Tibial artery (tissue), 4 donors: ENCODE measurements around the gene ARHGEF7.
A peak's percentile ranks its signal among the peaks of the same experiment; 100 is the strongest.

ENCODE experiments used
- DNase-seq, 2 donors: peaks; one replicate each; pipeline ENCODE4 v3.0.0-alpha.2; 2019
- H3K27ac ChIP-seq, 2 donors: fragments of 200-600 bp; sonication (generic) in 1 of 2; 1 replicate in 1 of 2; 2 replicates in 1 of 2; pipeline ENCODE4 v1.5.1; 2018 to 2019; ENCODE audit warnings: mild to moderate bottlenecking in 1 of 2
- H3K27me3 ChIP-seq, 2 donors: fragments of 200-600 bp; sonication (generic) in 1 of 2; one replicate each; pipeline versions ENCODE4 v1.5.1 to v1.6.0; 2016 to 2019
- H3K36me3 ChIP-seq, 3 donors: fragments of 200-600 bp; sonication (generic) in 2 of 3; one replicate each; pipeline ENCODE4 v1.5.1; 2016 to 2019; ENCODE audit warnings: mild to moderate bottlenecking in 2 of 3
- H3K4me1 ChIP-seq, 4 donors: fragments of 200-600 bp; sonication (generic) in 2 of 4; 1 replicate in 3 of 4; 2 replicates in 1 of 4; pipeline ENCODE4 v1.5.1; 2016 to 2019
- H3K4me3 ChIP-seq, 2 donors: fragments of 200-600 bp; sonication (generic) in 1 of 2; 1 replicate in 1 of 2; 2 replicates in 1 of 2; pipeline ENCODE4 v1.5.1; 2018 to 2019; ENCODE audit warnings: mild to moderate bottlenecking in 2 of 2
- H3K9me3 ChIP-seq, 3 donors: fragments of 200-600 bp; sonication (generic) in 1 of 3; one replicate each; pipeline ENCODE4 v1.5.1; 2016 to 2019
- intact Hi-C: fragments of 100-400 bp; cut with DNase I; formaldehyde crosslinking; loops from one replicate; pipeline ENCODE4 v1.15.0; 2023; ENCODE audit warnings: low total_unique reads
- TF ChIP-seq, protein P1 (sequence below), 2 experiments: fragments of 200-600 bp in 1 of 2; fragments of 450-650 bp in 1 of 2; IDR thresholded peaks; one replicate each; pipeline ENCODE4 v1.5.1; 2017 to 2019; ENCODE audit warnings: antibody characterized with exemption in 2 of 2, mild to moderate bottlenecking in 1 of 2, moderate library complexity in 1 of 2

Gene ARHGEF7

DNA sequence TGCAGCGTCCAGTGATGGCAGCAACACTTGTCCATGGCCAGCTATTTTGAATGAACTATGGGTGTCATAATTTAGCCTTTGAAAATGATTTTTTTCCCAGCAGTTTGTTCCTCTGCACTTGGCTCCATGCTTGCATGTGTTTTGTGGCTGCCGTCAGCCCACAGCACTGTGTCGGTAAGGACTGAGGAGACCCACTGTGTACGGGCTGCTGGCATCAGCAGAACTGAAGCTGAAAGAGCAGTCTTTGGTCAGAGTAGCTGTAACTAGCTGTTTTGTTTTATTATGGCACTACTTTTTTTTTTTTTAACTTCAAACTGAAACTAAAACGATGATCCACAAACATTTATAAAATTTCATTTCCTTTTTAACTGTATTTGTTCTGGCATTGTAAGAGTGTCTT is 155.0 kb downstream of the ARHGEF7 start:
- intact Hi-C loops = loop anchor here (10.0 kb wide), 1 partner anchor 45 kb away; no protein-coding TSS in a partner anchor
- H3K4me1 ChIP-seq = peaks cover 0 to 35% (median 27%) of the 10 kb centered on the region in 4 donors

DNA sequence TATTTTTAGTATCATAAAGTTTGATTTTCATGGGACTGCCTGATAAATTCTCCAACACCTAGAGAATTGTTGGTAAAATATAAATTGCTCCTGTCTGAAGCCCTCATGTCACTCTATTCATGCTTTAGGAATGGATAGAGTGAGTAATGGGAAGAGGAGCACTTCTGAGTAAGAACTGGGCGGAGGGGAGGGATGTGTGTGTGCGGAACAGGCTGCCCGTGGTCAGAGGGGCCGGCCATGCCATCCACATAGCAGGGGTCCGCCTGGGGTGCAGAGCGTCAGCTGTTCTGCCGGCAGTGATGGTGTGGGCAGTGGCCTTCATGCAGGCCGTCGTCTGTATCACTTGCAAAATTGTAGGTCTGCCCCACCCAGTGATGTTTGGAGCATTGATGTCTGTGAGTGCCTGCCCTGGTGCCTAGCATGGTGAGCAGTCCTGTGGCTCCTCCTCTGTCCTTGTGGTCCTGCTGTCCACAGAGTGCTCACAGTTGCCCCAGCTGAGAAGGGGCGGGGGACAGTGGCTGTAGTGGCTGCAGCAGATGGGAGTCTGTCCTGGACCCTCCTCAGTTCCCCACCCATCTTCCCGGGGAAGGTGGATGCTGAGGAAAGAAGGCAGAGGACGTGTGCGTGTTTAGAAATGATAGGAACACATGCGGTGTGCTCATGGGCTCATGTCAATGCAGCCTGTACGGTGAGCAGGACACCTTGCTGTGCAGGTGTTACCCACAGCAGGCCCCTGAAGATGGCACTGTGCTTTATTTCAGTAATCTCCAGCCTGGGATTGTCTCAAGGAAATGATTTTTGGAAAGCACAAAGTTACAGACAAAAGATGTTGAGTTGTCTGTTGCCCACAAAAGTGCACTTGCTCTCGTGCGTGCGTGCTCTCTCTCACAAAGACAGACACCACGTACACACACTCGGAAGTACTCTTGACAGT is 155.9 kb downstream of the ARHGEF7 start:
- no peak for DNase-seq
- H3K9me3 ChIP-seq = no peaks in the 10 kb centered on the region
- H3K4me3 ChIP-seq = no peak overlapping the region
- peak overlapping the region; percentile 8 to 56 for H3K27ac ChIP-seq
- intact Hi-C loops = loop anchor here (10.0 kb wide), 1 partner anchor 46 kb away; no protein-coding TSS in a partner anchor
- peaks cover 0 to 35% (median 27%) of the 10 kb centered on the region in 4 donors for H3K4me1 ChIP-seq
- TF ChIP-seq, protein P1, sequence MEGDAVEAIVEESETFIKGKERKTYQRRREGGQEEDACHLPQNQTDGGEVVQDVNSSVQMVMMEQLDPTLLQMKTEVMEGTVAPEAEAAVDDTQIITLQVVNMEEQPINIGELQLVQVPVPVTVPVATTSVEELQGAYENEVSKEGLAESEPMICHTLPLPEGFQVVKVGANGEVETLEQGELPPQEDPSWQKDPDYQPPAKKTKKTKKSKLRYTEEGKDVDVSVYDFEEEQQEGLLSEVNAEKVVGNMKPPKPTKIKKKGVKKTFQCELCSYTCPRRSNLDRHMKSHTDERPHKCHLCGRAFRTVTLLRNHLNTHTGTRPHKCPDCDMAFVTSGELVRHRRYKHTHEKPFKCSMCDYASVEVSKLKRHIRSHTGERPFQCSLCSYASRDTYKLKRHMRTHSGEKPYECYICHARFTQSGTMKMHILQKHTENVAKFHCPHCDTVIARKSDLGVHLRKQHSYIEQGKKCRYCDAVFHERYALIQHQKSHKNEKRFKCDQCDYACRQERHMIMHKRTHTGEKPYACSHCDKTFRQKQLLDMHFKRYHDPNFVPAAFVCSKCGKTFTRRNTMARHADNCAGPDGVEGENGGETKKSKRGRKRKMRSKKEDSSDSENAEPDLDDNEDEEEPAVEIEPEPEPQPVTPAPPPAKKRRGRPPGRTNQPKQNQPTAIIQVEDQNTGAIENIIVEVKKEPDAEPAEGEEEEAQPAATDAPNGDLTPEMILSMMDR (IDR thresholded peaks at IDR 0.05) = no peak
- H3K27me3 ChIP-seq = no peaks in the 10 kb centered on the region
- H3K36me3 ChIP-seq = peaks cover 39 to 63% (median 52%) of the 10 kb centered on the region in 3 donors

More for the DNA sequence above, 155.0 kb downstream of the ARHGEF7 start:
- TF ChIP-seq, protein P1 (IDR thresholded peaks at IDR 0.05) = no peak
- no peaks in the 10 kb centered on the region for H3K9me3 ChIP-seq
- peaks cover 38 to 63% (median 52%) of the 10 kb centered on the region in 3 donors for H3K36me3 ChIP-seq
- H3K4me3 ChIP-seq = no peak overlapping the region
- H3K27ac ChIP-seq = peak overlapping the region; percentile 8 to 51
- DNase-seq = no peak
- no peaks in the 10 kb centered on the region for H3K27me3 ChIP-seq

DNA sequence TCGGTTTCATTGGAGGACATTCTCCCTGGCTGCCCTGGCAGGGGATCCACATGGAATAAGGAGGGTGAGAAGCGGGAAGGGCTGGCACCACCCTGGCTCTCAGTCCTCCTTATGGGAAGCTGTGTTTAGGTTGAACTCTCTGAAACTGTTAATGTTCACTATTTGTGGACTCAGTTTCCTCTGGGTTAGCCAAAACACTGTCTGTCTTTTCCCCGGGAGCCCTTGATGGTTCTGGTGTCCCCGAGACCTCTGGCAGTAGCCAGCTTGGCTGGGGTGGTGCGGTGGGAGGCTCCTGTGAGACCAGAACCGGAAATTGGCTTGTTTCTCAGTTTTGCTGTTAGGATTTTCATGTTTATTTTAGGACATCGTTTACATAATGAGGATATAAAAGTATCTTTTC is 157.0 kb downstream of the ARHGEF7 start:
- H3K9me3 ChIP-seq = no peaks in the 10 kb centered on the region
- no peak overlapping the region for H3K4me3 ChIP-seq
- peaks cover 50 to 61% (median 53%) of the 10 kb centered on the region in 3 donors for H3K36me3 ChIP-seq
- H3K27me3 ChIP-seq = no peaks in the 10 kb centered on the region
- peak overlapping the region; percentile 53 to 56 for H3K27ac ChIP-seq
- H3K4me1 ChIP-seq = peaks cover 0 to 35% (median 27%) of the 10 kb centered on the region in 4 donors
- no peak for DNase-seq
- intact Hi-C loops = loop anchor here (10.0 kb wide), 1 partner anchor 47 kb away; no protein-coding TSS in a partner anchor
- TF ChIP-seq, protein P1 (IDR thresholded peaks at IDR 0.05) = no peak

DNA sequence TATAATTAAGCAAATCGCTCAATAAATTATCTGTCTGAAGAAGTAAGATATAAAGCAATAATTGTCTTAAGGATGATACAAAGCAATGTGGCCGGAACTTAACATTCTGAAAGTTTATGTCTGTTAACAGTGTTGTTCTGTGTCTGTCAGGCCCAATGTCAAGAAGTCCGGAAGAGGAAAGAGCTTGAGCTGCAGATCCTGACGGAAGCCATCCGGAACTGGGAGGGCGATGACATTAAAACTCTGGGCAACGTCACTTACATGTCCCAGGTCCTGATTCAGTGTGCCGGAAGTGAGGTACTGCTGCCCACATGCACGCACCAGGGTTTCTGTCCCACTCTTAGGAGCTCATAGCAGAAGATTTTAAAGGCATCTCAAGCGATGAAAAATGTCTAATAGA is 160.3 kb downstream of the ARHGEF7 start:
- H3K4me3 ChIP-seq = no peak overlapping the region
- no peak for DNase-seq
- no peaks in the 10 kb centered on the region for H3K27me3 ChIP-seq
- TF ChIP-seq, protein P1 (IDR thresholded peaks at IDR 0.05) = no peak
- peaks cover 43 to 60% (median 53%) of the 10 kb centered on the region in 3 donors for H3K36me3 ChIP-seq
- peaks cover 0 to 34% (median 22%) of the 10 kb centered on the region in 4 donors for H3K4me1 ChIP-seq
- no peaks in the 10 kb centered on the region for H3K9me3 ChIP-seq
- intact Hi-C loops = loop anchor here (10.0 kb wide), 1 partner anchor 51 kb away; no protein-coding TSS in a partner anchor
- no peak overlapping the region for H3K27ac ChIP-seq

DNA sequence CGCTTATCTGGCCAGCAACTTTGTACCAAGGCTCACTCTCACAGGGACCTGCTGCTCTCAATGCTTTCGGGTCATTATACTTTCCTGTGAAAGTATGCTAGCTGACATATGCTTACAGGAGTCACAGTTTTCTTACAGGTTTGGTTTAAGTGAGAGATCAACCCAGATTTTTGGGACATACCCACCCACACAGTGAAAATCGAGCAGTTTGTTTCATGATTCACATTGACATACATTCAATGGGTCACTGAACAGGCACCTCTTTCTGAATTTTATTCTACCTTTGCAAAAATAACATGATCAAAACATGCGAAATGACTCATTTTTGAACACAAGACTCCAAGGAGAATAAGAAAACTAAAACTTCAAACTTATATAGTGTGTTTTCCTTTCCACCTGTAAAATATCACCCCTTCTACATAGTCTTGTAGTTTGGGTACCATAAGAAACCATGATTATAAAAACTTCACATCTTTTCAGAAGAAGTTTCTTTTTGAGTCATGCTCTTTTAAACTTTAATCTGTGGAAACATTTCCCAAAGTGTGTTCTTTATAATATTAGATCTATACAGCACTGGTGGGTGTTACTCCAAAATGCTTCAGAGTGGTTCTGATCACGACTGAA is 161.0 kb downstream of the ARHGEF7 start:
- no peak for DNase-seq
- H3K4me3 ChIP-seq = no peak overlapping the region
- H3K27ac ChIP-seq = no peak overlapping the region
- H3K9me3 ChIP-seq = no peaks in the 10 kb centered on the region
- TF ChIP-seq, protein P1 (IDR thresholded peaks at IDR 0.05) = no peak
- peaks cover 0 to 34% (median 23%) of the 10 kb centered on the region in 4 donors for H3K4me1 ChIP-seq
- no peaks in the 10 kb centered on the region for H3K27me3 ChIP-seq
- peaks cover 43 to 65% (median 58%) of the 10 kb centered on the region in 3 donors for H3K36me3 ChIP-seq
- intact Hi-C loops = loop anchor here (10.0 kb wide), 1 partner anchor 51 kb away; no protein-coding TSS in a partner anchor
